GM19372 (cell line): ENCODE results near the gene VARS2.

Experiments
- ATAC-seq: cut with Tn5 transposase; IDR thresholded peaks from one replicate; pipeline ENCODE4 v1.9.1; 2021; ENCODE audit warnings: mild to moderate bottlenecking, low read depth, moderate library complexity; ENCODE audit not compliant: unreplicated experiment

Gene VARS2

DNA sequence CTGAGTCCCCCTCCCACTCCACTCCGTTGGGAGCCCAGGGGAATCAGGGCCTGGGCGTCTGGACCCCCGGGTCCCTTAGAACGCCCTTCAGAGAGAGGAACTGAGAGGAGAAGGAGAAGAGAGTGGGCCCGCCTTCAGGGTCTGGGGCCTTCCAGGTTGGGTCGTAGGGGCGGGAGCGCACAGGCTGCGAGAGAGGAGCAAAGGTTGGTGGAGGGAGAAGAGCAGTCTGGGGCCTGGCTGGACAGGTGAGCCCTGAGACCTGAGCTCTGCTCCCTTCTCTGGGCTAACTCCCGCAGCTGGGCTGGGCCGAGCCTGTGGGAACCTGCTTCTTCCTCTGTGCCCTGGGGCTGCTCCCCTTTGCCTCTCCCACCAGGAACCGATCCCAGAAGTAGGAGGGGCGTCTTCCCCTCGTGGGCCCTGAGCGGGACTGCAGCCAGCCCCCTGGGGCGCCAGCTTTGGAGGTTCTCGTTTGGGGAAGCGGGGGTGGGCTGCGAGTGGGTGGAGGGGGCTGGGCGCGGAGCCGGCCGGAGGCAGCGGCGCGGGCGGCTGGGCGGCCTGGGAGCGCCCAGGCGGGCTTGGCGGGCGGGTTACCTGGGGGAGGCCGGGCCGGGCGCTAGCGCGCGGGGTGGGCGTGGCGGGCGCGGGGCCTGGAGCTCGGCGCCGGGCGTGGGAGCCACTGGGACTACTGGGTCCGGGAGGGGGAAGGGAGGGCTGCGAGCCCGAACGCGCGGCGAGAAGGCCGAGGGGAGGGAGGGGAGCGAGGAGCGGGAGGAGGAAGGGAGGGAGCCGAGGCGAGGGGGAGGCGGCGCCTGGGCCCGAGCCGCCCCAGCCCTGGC is 30.1 kb upstream of the VARS2 start, which contains the start of gene DDR1:
DDR1 (plus strand) TSS at position 835 of the 836 bp plus-strand sequence. CDS start 4,211 bp downstream, outside the sequence.
- no peak for ATAC-seq

DNA sequence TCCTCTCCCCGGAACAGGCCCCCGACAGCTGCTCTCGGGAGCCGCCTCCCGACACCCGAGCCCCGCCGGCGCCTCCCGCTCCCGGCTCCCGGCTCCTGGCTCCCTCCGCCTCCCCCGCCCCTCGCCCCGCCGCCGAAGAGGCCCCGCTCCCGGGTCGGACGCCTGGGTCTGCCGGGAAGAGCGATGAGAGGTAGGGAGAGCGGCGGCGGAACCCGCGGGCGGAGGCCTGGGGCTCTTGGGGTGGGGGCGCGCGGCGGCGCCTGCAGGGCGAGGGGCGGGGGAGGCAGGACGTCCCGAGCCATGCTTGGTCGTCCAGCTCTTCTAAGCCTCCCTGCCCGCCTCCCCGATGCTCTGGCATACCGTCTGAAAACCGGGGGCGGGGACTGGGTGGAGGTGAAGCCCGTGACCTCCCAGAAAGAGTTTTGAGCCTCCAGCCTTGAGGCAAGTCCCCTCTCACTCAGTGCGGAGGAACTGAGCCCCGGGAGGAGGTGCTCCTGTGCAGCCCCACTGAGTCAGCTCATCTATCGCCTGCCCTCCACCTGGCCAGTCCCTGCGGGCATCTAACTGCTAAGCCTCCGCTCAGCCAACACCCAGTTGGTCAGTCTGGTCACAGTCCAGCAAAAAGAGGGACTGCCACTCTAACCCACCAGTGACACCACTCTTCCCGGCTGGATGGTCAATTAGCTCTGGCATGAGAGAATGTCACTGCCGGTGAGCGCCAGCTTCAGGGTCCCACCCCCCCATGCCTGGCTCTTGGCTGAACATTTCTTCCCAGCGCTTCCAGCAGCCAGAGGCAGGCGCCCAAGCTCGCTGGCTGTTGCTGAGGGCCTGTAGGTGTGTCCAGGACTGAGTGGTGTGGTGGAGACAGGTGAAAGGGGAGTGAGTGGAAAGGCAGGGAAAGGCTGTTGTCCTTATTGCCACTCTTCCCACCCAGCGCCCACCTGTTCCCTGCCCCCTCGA is 29.2 kb upstream of the VARS2 start:
- no peak for ATAC-seq

DNA sequence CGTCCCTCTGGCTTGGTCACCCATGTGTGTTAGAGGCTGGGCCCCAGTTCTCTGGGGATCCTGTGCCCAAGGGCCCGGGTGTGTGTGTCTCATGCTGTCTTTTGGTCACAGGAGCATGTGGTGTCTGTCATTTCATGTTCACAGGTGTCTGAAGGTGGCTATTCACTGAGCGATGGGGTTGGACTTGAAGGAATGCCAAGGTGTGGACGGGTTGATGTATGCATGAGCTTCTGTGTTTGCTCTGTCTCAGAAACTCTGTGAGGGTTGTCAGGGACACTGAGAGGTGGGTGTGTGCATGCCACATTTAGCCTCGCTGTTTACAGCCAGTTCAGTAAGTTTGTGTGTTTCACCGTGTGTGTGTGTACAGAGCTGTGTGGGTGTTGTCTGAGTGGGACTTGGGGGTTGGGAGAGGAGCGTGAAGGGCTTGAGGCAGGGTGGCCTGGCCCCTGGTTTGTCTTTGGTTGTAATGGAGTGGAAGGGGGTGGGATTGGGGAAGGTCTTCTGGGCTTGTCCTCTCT is 28.5 kb upstream of the VARS2 start:
- ATAC-seq, result no peak

DNA sequence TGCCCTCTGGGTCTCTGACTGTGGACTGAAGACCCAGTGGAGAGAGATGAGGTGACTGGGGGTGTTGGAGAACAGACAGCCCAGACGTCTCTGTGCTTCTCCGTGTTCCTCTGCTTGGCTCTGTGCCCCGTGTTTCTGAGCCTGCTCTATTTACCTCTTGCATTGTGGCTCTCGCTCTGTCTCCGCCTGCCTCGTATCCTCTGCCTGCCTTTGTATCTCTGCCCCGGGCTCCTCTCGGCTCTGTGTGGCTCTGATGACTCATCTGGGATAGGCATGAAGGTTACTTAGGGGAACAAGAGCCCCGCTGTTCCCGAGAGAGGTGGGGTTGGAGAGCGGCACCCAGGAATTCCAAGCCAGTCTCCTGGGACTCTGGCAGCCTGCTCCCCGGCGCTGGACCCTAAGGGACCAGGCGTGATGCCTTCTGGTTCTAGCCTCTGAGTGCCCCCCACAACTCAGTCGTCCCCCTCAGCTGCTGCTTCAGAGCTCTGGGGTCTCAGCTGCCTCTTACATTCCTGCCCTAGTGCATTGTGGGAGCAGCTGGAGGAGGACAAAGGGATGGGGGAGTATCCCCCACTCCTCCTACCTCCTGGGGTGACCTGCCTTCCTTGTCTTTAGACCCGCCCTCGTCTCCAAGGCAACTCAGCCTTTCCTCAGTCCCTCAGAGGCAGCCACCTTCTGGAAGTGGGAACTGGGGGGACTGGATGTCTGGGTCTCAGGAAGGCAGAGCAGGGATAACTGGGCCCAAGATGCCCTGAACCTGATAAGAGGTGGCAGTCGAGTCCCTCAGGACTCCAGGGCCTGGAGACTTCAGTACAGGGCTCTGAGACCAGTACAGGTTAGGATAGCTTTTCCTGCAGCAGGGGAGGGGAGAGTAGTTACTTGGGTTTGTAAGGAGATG is 27.8 kb upstream of the VARS2 start:
- no peak for ATAC-seq

DNA sequence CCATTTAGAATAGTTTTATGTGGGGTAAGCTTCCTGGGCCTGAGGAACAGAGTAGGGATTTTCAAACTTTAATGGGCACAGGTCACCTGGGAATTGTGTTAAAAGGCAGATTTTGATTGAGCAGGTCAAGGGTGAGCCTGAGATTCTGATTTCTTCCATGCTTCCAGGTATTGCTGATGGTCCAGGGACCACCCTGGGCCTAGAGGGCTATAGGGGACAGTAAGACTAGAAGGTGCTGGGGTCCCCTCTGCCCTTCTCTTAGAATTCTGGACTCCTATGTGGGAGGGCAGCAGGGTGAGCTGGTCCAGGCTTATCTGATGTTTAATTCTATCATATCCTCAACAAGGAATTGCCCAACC is 27.2 kb upstream of the VARS2 start:
- no peak for ATAC-seq

DNA sequence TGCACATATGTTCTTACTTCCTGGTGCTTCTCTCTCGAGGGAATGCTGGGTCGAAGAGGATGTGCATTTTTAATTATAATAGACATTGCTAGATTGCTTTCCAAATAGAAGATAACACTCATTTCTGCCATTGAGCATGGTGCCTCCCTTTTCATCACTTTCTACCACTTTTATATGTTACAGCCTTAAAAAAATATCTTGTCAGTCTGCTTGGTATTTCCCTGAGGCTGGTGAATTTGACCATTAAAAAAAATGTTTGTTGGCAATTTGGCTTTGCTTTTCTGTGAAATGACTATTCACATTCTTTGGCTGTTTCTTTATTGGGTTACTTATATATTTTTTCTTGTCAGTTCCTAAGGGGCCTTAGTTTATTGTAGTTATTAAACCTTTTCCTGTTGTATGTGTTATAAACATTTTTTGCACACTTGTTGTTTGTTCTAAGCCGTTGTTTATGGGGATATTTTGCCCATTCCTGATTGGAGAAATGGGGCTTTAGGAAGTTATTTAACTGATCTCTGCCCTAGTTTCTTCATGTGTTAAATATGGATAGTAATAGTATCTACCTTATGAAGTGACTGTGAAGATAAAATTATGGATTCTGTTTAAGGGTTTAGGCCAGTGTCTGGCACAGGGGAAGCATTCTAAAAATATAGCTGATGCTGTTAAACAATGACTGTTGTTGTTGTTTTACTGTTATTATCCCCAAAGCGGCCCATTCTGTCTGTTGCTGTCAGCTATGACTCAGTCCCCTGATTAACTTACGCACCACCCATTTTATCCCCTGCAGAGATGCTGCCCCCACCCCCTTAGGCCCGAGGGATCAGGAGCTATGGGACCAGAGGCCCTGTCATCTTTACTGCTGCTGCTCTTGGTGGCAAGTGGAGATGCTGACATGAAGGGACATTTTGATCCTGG is 25.9 kb upstream of the VARS2 start:
- ATAC-seq, result no peak

DNA sequence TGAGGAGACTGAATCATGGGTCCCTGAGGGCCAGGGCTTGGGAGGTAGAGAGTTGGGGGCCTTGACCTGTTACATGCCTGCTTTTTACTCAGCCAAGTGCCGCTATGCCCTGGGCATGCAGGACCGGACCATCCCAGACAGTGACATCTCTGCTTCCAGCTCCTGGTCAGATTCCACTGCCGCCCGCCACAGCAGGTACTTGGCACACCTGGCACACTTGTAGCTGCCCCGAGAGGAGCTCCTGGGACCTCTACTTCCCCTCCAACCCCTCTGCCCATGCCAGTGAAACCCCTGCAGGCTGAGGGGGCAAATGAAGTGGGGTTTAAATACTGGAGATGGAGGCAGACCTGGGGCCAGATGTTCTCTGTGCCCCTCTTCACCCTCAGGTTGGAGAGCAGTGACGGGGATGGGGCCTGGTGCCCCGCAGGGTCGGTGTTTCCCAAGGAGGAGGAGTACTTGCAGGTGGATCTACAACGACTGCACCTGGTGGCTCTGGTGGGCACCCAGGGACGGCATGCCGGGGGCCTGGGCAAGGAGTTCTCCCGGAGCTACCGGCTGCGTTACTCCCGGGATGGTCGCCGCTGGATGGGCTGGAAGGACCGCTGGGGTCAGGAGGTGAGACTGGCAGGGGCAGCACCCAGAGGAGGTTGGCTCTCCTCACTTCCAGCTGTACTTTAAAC is 25.1 kb upstream of the VARS2 start:
- no peak for ATAC-seq

DNA sequence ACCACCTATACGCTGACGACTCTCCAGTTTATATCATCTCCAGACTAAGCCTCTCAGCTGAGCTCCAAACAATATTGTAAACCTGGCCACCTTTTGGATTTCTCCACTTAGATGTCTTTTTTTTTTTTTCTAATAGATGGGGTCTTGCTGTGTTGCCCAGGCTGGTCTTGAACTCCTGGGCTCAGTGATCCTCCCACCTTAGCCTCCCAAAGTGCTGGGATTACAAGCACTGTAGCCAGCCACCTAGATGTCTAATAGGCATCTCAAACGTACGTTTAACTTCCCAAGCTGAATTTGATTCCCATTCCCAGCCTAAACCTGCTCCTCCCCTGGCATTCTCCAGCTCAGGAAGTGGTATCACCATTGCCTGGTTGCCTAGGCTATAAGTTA is 24.5 kb upstream of the VARS2 start:
- ATAC-seq, result no peak

DNA sequence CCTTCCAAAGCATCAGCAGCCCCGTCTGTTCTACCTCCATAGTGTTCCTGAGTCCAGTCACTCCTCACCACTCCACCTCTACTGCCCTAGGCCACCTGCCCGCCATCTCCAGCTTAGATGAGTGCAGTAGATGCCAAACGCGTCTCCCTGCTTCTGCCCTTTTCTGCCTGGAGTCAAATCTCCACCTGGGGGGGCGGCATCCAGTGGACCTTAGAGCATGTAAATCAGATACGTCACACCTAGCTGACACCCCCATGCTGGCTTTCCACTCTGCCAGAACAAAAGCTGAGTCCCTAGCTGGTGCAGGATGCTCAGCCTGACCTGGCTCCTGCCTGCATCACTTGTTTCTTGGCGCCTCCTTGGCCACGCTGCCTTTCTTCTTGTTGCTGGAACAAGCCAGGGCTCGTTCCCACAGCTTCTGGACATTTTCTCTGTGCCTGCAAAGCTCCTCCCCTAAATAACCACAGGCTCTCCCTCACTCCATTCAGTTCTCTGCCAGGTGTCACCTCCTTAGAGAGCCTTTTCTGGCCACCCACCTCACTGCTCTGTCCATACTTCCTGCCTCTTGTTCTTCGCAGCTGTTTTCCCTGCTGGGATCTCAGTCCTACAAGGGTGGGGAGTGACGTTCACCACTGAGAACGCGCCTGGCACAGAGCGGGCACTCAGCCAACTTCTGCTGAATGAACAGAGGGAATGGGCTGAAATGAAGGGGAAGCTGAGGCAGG is 24.0 kb upstream of the VARS2 start:
- ATAC-seq, result no peak

DNA sequence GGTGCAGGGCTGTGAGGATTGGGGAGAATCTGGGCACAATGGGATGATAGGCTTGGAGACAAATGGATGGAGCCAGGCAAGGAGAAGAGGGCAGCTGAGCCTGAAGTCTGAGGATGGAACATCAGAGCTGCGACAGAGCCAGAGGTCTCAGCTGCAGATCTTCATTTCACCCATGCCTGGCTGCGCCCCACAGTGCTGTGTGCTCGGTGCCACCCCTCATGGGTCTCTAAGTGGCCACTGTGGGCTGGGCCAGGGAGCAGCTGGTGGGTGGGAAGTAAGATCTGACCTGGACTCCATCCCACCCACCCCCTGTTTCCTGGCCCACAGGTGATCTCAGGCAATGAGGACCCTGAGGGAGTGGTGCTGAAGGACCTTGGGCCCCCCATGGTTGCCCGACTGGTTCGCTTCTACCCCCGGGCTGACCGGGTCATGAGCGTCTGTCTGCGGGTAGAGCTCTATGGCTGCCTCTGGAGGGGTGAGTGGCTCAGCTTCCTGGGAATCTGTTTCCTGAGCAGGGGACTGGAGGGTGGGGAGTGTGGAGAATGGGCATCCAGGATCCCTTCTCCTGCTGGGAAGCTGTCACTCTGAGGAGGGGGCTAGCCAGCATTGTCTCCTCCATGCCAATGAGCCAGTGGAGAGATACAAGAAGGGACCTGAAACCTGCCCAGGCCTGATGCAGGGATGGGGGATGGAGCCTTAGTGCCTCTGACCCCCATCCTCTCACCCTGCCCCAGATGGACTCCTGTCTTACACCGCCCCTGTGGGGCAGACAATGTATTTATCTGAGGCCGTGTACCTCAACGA is 23.2 kb upstream of the VARS2 start:
- no peak for ATAC-seq

DNA sequence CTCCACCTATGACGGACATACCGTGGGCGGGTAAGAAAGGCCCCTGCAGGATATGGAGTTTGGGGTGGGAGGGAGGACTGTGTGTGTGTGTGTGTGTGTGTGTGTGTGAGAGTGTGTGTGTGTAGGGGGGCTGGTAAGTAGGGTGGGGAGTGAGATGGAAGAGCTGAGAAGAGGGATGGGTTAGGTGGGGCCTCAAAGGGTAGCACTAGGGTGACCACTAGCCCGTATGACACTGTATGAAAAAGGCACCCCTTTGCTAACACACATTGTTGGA is 22.7 kb upstream of the VARS2 start:
- ATAC-seq, result no peak

DNA sequence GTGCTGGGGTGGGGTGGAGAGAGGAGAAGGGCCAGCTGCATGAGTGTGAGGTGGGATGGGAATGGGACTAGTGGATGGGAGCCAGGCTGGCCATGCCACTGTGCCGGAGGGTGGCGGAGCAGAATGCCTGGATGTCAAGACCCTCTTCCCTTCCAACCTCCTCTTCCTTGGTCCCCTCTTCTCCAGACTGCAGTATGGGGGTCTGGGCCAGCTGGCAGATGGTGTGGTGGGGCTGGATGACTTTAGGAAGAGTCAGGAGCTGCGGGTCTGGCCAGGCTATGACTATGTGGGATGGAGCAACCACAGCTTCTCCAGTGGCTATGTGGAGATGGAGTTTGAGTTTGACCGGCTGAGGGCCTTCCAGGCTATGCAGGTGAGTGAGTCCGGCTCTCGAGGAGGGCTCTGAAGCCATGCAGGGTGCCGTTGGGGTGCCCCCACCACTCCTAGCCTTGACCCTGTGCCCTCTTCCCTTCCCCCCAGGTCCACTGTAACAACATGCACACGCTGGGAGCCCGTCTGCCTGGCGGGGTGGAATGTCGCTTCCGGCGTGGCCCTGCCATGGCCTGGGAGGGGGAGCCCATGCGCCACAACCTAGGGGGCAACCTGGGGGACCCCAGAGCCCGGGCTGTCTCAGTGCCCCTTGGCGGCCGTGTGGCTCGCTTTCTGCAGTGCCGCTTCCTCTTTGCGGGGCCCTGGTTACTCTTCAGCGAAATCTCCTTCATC is 22.1 kb upstream of the VARS2 start:
- no peak for ATAC-seq

DNA sequence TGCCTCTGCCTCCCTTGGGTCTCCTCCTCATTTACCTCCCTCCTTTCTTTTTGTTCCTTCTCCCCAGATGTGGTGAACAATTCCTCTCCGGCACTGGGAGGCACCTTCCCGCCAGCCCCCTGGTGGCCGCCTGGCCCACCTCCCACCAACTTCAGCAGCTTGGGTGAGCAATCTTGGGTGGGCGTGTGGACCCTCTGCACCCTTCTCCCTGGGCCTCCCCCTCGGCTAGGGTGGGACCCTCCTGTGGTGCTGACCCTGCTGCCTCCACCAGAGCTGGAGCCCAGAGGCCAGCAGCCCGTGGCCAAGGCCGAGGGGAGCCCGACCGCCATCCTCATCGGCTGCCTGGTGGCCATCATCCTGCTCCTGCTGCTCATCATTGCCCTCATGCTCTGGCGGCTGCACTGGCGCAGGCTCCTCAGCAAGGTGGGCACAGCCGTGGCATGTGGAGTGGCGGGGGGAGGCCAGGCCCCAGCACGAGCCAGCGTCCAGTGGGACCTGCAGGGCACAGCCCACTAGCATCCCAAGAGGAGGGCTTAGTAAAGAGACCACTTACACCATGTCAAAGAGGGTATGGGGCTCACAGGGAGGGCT is 20.9 kb upstream of the VARS2 start:
- ATAC-seq, result no peak

DNA sequence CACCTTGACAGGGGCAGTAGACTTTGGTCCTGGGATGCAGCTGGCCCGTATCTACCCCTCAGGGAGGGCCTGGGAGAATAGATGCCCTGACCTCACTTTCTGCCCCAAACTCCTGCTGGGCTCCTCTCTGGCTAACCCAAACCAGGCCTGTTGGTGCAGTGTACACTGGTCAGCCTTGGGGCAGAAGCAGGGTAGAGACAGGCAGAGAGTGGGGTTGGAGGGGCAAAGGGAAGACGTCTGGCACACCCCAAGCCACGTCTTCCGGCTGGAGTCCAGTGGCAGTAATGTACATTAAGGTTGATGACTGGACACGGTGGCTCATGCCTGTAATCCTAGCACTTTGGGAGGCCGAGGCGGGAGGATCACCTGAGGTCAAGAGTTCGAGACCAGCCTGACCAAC is 20.4 kb upstream of the VARS2 start:
- ATAC-seq, result no peak

DNA sequence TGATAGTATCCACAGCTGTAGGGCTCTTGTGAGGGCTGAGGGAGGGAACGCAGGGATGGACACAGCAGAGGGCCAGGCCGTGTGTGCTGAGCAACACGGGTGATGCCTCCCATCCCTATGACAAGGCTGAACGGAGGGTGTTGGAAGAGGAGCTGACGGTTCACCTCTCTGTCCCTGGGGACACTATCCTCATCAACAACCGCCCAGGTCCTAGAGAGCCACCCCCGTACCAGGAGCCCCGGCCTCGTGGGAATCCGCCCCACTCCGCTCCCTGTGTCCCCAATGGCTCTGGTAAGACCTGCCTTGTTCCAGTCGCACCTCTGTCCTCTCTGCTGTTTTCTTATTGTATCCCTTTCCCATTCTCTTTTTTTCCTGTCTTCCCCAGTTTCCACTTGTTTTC is 19.7 kb upstream of the VARS2 start:
- no peak for ATAC-seq

DNA sequence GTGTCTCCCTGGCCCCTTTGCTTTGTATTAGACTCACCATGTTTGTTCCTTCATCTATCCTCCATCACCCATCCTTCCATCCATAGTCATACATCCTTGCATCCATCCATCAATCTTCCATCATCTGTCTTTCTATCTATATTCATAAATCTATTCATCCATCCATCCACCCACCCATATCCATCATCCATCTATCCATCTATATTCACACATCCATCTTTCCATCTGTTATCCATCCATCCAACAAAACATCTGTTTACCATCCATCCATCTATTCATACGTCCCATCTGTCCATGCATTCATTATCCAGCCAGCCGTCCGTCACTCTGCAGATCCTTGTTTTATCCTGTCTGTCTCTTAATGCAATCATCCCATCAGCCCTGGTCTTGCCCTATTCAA is 19.1 kb upstream of the VARS2 start:
- no peak for ATAC-seq

DNA sequence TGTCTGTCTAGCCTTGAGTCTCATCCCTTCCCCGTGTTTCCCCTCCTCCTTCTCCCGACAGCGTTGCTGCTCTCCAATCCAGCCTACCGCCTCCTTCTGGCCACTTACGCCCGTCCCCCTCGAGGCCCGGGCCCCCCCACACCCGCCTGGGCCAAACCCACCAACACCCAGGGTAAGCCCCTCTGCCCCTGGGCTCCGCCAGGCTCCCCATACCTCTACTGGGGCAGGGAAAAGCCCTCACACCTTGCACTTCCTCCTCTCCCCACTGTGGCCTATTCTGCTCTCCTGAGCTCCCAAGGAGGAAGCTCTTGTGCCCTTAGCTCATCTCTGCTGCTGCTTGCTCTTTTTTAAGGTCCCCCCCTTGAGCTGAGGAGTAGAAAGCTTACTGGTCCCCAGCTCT is 18.7 kb upstream of the VARS2 start:
- ATAC-seq, result no peak
